Right ventricle myocardium superior (tissue), 1 donor: ENCODE results near the gene APOE. TPM values are rescaled to one million over a fixed set of nuclear protein-coding genes. Genes with fewer than 3 reads are reported as not detected.
A peak's percentile ranks its signal among the peaks of the same experiment; 100 is the strongest.
"Not testable (repeated sequence)": the region's sequence is repeated elsewhere in the genome, so short reads cannot be mapped to it uniquely, and the experiment has no call there.

Experiments used
- ATAC-seq: fragments of 200-7000 bp; cut with Tn5 transposase; one replicate; pipeline ENCODE4 v1.9.1; 2020; ENCODE audit warnings: mild to moderate bottlenecking; ENCODE audit not compliant: poor library complexity
- DNase-seq: peaks from one replicate; pipeline ENCODE4 v3.0.0-alpha.2; 2020
- intact Hi-C: fragments of 100-400 bp; cut with DNase I; formaldehyde crosslinking; loops from one replicate; pipeline ENCODE4 v1.11.2; 2022
- total RNA-seq: library from RNA; stranded (reverse); fragmentation: NEBNext Ultra II Directional; extraction: Animal tissue kit (Norgen Biotek cat#: 25700); gene quantifications from one replicate; pipeline ENCODE4 v1.2.1, GENCODE V29; 2021
- donor health status: DM: no; HTN: yes; CAD: no; lungs with severe emphysema.

Gene APOE
- total RNA-seq, 1 donor from 2014 or later, result 13.6 TPM

- intact Hi-C loops, DNase-seq, ATAC-seq: not testable (repeated sequence)
Observed at GRCh38 chr19:44882619-44883397, 22.8 kb upstream of the APOE start.

- DNase-seq, result no peak
- intact Hi-C loops, result no loop called here
Observed at GRCh38 chr19:44883922-44884321, 21.7 kb upstream of the APOE start.

GRCh38 chr19:44884566-44884965 lies 21.0 kb upstream of the APOE start:
- DNase-seq (no peak), ATAC-seq (no peak)
- intact Hi-C loops, result no loop called here

More at GRCh38 chr19:44883922-44884321, 21.7 kb upstream of the APOE start:
- no peak for ATAC-seq

GRCh38 chr19:44886141-44886540 lies 19.5 kb upstream of the APOE start:
- DNase-seq (no peak), ATAC-seq (no peak)
- intact Hi-C loops, result no loop called here

- intact Hi-C loops, result no loop called here
- ATAC-seq, result no peak
- no peak for DNase-seq
Observed at GRCh38 chr19:44887648-44888047, 17.9 kb upstream of the APOE start.

GRCh38 chr19:44888335-44888734 lies 17.3 kb upstream of the APOE start:
- DNase-seq, result not testable (repeated sequence)

GRCh38 chr19:44889830-44890365 lies 15.7 kb upstream of the APOE start:
- intact Hi-C loops, result no loop called here
- ATAC-seq (no peak), DNase-seq (no peak)

More at GRCh38 chr19:44888335-44888734, 17.3 kb upstream of the APOE start:
- intact Hi-C loops, ATAC-seq: not testable (repeated sequence)

GRCh38 chr19:44890366-44891015 lies 15.1 kb upstream of the APOE start:
- no peak for DNase-seq

GRCh38 chr19:44891016-44891882 lies 14.3 kb upstream of the APOE start, which contains the start of gene TOMM40:
TSS of gene TOMM40 (plus strand) at chr19:44891254. CDS start at chr19:44891416, 162 bp downstream.
- intact Hi-C loops, result no loop called here
- ATAC-seq, result no peak
- peak; percentile 100 for DNase-seq

More at GRCh38 chr19:44890366-44891015, 15.1 kb upstream of the APOE start:
- intact Hi-C loops, result no loop called here
- peak; percentile 93 for ATAC-seq

- ATAC-seq (no peak), DNase-seq (no peak)
- intact Hi-C loops, result no loop called here
Observed at GRCh38 chr19:44892932-44893331, 12.7 kb upstream of the APOE start.

GRCh38 chr19:44893332-44894051 lies 12.1 kb upstream of the APOE start:
- ATAC-seq (no peak), DNase-seq (no peak)
- intact Hi-C loops, result no loop called here

- intact Hi-C loops, result no loop called here
- no peak for ATAC-seq
- DNase-seq, result no peak
Observed at GRCh38 chr19:44894052-44894400, 11.6 kb upstream of the APOE start.

GRCh38 chr19:44894946-44895345 lies 10.7 kb upstream of the APOE start:
- intact Hi-C loops, result no loop called here
- no peak for ATAC-seq

GRCh38 chr19:44897835-44898234 lies 7.8 kb upstream of the APOE start:
- intact Hi-C loops, result no loop called here
- ATAC-seq, result no peak
- DNase-seq, result no peak

More at GRCh38 chr19:44894946-44895345, 10.7 kb upstream of the APOE start:
- DNase-seq, result no peak

GRCh38 chr19:44900328-44901244 lies 5.0 kb upstream of the APOE start:
- intact Hi-C loops, result loop anchor here (10.0 kb wide), 2 partner anchors 154 to 444 kb away; partner anchors contain the start of gene KLC3
- DNase-seq (no peak), ATAC-seq (no peak)

GRCh38 chr19:44903216-44903601 lies 2.4 kb upstream of the APOE start:
- intact Hi-C loops, result loop anchor here (10.0 kb wide), 2 partner anchors 152 to 442 kb away; partner anchors contain the start of gene KLC3
- no peak for ATAC-seq

More at GRCh38 chr19:44903216-44903601, 2.4 kb upstream of the APOE start:
- no peak for DNase-seq
